HG03558 (cell line): ENCODE measurements around the gene DGCR6.
"Not testable (repeated sequence)": the region's sequence is repeated elsewhere in the genome, so short reads cannot be mapped to it uniquely, and the experiment has no call there.

ENCODE experiments used
- ATAC-seq: cut with Tn5 transposase; IDR thresholded peaks from one replicate; pipeline ENCODE4 v1.9.1; 2021; ENCODE audit warnings: moderate number of reproducible peaks; ENCODE audit not compliant: unreplicated experiment; ENCODE audit errors: extremely low read depth

DGCR6 gene

DNA sequence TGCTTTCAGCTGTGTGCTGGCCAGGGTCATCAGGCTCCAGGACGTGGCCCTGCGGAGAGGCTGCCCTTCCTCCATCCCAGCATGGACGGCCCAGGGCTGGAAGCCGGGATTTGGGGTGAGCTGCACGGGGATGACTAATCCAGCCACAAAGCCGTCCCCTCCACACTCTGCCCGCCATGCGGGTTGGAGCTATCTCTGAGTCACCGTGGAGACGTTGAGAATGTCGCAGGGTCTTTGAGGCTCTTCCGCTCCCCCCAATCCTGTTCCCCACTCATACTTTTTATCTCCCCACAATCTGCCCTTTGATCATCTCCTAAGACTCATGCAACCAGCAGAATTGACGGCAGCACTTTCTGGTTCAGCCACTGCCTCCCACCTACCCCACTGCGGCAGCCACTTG is 52.6 kb downstream of the DGCR6 start:
- not testable (repeated sequence) for ATAC-seq

- not testable (repeated sequence) for ATAC-seq
Measured at GRCh38 chr22:18959266-18959665, 53.1 kb downstream of the DGCR6 start.

GRCh38 chr22:18959741-18960140 is 53.6 kb downstream of the DGCR6 start:
- not testable (repeated sequence) for ATAC-seq

DNA sequence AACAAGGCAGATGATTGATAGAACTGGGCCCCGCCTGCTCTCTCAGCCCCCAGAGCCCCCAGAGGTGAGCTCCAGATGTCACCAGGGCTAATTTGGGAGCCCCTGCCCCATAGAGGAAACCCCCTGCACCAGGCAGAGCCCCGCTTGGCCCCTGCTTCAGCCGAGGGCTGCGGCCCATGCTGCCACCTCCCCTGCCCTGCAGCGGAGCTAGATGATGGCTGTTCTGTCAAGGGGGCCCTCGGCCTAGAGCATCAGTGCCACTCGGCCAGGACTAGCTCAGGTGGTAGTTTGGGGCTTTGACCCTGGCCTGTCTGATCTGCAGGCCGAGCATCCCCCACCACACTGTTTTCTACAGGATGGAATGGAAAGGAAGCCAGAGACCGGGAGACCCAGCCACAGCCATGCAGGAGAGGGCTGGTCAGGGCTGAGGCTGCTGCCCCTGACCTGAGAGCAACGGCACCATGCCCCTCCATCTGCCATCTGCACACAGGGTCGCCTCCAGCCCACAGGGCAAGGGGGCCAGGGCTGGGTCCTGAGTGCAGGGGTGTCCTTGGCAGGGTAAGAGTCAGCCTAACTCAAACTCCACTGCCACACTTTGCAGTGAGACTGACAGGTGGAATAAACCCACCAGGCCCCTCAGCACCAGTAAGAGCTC is 54.2 kb downstream of the DGCR6 start:
- not testable (repeated sequence) for ATAC-seq

GRCh38 chr22:18961201-18961600 is 55.1 kb downstream of the DGCR6 start:
- ATAC-seq: not testable (repeated sequence)
